Measurements from ENCODE around the gene GAL.

DNA sequence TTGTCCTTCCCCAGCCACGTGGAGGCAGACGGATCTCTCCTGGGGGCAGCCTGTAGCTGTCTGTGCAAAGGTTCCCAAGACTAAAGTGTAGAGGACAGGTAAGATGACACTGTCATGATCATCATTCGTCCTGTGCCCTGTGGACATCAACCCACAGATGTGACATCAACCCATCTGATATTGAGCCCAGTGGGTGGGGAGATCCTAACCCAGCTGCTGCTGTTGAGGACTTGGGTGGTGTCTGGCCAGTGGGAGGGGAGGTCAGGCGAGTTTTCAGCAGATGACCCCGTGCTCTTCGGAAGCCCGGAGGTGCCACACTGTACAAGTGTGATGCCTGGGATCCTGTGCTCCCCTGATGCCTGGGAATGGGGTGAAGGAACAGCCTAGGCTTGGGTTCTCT is 1.2 kb upstream of the GAL start:
- TF ChIP-seq, protein P1, sequence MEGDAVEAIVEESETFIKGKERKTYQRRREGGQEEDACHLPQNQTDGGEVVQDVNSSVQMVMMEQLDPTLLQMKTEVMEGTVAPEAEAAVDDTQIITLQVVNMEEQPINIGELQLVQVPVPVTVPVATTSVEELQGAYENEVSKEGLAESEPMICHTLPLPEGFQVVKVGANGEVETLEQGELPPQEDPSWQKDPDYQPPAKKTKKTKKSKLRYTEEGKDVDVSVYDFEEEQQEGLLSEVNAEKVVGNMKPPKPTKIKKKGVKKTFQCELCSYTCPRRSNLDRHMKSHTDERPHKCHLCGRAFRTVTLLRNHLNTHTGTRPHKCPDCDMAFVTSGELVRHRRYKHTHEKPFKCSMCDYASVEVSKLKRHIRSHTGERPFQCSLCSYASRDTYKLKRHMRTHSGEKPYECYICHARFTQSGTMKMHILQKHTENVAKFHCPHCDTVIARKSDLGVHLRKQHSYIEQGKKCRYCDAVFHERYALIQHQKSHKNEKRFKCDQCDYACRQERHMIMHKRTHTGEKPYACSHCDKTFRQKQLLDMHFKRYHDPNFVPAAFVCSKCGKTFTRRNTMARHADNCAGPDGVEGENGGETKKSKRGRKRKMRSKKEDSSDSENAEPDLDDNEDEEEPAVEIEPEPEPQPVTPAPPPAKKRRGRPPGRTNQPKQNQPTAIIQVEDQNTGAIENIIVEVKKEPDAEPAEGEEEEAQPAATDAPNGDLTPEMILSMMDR (IDR thresholded peaks at IDR 0.05) = no peak
- no peak for TF ChIP-seq EP300 (IDR thresholded peaks at IDR 0.05)

Data from gastroesophageal sphincter (tissue), 3 donors.